Fibroblast of the aortic adventitia (primary cell): ENCODE measurements around the gene PRMT1. TPM values are rescaled to one million over a fixed set of nuclear protein-coding genes. Genes with fewer than 3 reads are reported as not detected.

ENCODE experiments used
- DNase-seq: peaks from one replicate; pipeline ENCODE4 v3.0.0-alpha.2; 2010; ENCODE audit warnings: low read depth
- H3K4me3 ChIP-seq: 2 replicates; pipeline ENCODE4 v1.5.1; 2011; ENCODE audit warnings: low read depth, mild to moderate bottlenecking, control low read depth, low read length, moderate library complexity
- CTCF ChIP-seq: IDR thresholded peaks from 2 replicates; pipeline ENCODE4 v1.5.1; 2011; ENCODE audit warnings: mild to moderate bottlenecking, low read length, control low read depth, inconsistent platforms; ENCODE audit not compliant: insufficient read depth
- total RNA-seq: library from RNA; depleted of rRNA; stranded (reverse); fragments of >200 nt; gene quantifications from 2 replicates; pipeline ENCODE4 v1.2.3, GENCODE V29; 2012; ENCODE audit warnings: low replicate concordance

The PRMT1 gene
- total RNA-seq, 1 donor, result 164 TPM

- DNase-seq, result no peak
- peak; percentile 53 for TF ChIP-seq CTCF
- peak within 1 kb of the TSS; percentile 74 for H3K4me3 ChIP-seq
Measured at GRCh38 chr19:49689133-49690078, 12.3 kb downstream of the PRMT1 start, which contains the start of gene ADM5. Gene ADM5, plus strand, starts transcription at chr19:49689594. Its CDS starts 244 bp downstream, at chr19:49689838.

- TF ChIP-seq CTCF, result no peak
- DNase-seq, result no peak
- H3K4me3 ChIP-seq, result peak overlapping the region; percentile 74
Measured at GRCh38 chr19:49690079-49690655, 13.1 kb downstream of the PRMT1 start.

GRCh38 chr19:49690656-49691242 is 13.7 kb downstream of the PRMT1 start, which contains the start of gene CPT1C:
Gene CPT1C, plus strand, starts transcription at chr19:49691116. Its CDS starts 1,137 bp downstream, at chr19:49692253.
- TF ChIP-seq CTCF, result no peak
- peak within 1 kb of the TSS; percentile 74 for H3K4me3 ChIP-seq
- DNase-seq, result peak; percentile 74

GRCh38 chr19:49691243-49692146 is 14.4 kb downstream of the PRMT1 start:
- DNase-seq, result peak; percentile 72
- TF ChIP-seq CTCF, result no peak
- peak overlapping the region; percentile 74 for H3K4me3 ChIP-seq

GRCh38 chr19:49692147-49692506 is 15.1 kb downstream of the PRMT1 start:
- no peak for DNase-seq
- no peak for TF ChIP-seq CTCF
- H3K4me3 ChIP-seq, result peak overlapping the region; percentile 74

GRCh38 chr19:49696115-49696514 is 19.0 kb downstream of the PRMT1 start:
- H3K4me3 ChIP-seq, result no peak overlapping the region
- no peak for TF ChIP-seq CTCF
- no peak for DNase-seq
